PFSK-1 (cell line): ENCODE data around the gene CFAP65.

Source experiments
- FOXP2 ChIP-seq: optimal IDR thresholded peaks from 2 replicates; pipeline ENCODE3; 2011; ENCODE audit warnings: borderline replicate concordance, control low read depth, inconsistent platforms; ENCODE audit not compliant: insufficient read depth; ENCODE audit errors: extremely low read length, extremely low read depth
- POLR2AphosphoS5 ChIP-seq: IDR thresholded peaks from 2 replicates; pipeline ENCODE4 v1.6.1; 2012; ENCODE audit warnings: low read depth, mild to moderate bottlenecking, control low read depth, low read length, moderate library complexity
- SIN3A ChIP-seq: IDR thresholded peaks from 2 replicates; pipeline ENCODE4 v1.6.1; 2012; ENCODE audit warnings: mild to moderate bottlenecking, low read length, moderate library complexity, borderline replicate concordance; ENCODE audit not compliant: insufficient read depth
- TAF1 ChIP-seq: IDR thresholded peaks from 2 replicates; pipeline ENCODE4 v1.6.1; 2012; ENCODE audit warnings: low read length, control low read depth, borderline replicate concordance; ENCODE audit not compliant: insufficient read depth
- TF ChIP-seq, protein P1 (sequence below), 2 experiments: IDR thresholded peaks; 2 replicates each; pipeline versions ENCODE4 v1.6.1 to v1.8.0; 2011 to 2012; ENCODE audit warnings: low read depth in 2 of 2, low read length in 2 of 2, control low read depth in 1 of 2, inconsistent platforms in 1 of 2, mild to moderate bottlenecking in 1 of 2, moderate library complexity in 1 of 2; ENCODE audit not compliant: insufficient read depth in 1 of 2

CFAP65 gene

DNA sequence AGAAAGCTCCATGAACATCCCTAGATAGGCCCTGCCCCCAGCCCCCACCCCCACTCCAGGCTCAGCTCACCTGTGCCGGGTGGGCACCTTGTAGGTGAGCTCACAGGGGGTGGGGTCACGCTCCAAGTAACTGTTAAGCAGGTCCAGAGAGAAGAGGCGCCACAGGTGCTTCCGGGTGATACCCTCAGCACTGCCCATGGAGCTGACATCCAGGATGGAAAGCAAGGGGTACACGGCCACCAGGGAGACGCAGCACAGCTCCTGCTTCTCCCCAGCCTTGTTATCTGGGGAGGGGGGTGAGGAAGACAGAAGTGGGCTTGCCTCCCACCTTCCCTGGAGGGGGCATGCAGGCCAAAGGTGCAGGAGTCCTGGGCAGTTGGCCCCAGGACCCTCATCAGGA is 21.9 kb downstream of the CFAP65 start:
- TF ChIP-seq SIN3A = no peak

DNA sequence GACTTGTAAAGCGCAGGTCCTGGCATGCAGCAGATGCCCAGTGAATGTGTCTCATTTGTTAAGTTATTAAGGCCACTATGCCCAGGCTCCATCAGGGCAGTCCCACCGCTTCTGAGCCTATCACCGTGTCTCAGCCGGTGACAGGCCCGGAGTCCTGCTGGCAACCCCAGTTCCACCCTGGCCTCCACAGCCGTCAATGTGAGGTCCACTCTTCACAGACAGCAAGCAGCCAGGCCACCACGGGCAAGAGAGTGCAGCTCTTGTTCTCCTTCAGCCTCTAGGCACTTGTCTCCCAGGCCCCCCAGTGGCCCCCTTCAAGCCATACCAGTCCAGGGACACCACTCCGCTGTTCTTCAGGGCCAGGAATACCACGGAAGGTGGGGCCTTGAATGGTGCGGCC is 22.6 kb downstream of the CFAP65 start:
- TF ChIP-seq, protein P1, sequence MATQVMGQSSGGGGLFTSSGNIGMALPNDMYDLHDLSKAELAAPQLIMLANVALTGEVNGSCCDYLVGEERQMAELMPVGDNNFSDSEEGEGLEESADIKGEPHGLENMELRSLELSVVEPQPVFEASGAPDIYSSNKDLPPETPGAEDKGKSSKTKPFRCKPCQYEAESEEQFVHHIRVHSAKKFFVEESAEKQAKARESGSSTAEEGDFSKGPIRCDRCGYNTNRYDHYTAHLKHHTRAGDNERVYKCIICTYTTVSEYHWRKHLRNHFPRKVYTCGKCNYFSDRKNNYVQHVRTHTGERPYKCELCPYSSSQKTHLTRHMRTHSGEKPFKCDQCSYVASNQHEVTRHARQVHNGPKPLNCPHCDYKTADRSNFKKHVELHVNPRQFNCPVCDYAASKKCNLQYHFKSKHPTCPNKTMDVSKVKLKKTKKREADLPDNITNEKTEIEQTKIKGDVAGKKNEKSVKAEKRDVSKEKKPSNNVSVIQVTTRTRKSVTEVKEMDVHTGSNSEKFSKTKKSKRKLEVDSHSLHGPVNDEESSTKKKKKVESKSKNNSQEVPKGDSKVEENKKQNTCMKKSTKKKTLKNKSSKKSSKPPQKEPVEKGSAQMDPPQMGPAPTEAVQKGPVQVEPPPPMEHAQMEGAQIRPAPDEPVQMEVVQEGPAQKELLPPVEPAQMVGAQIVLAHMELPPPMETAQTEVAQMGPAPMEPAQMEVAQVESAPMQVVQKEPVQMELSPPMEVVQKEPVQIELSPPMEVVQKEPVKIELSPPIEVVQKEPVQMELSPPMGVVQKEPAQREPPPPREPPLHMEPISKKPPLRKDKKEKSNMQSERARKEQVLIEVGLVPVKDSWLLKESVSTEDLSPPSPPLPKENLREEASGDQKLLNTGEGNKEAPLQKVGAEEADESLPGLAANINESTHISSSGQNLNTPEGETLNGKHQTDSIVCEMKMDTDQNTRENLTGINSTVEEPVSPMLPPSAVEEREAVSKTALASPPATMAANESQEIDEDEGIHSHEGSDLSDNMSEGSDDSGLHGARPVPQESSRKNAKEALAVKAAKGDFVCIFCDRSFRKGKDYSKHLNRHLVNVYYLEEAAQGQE (IDR thresholded peaks at IDR 0.05; ENCODE audit: insufficient read depth in 1 of 2, low read depth in 2 of 2, low read length in 2 of 2) = no peak
- no peak for TF ChIP-seq FOXP2
- TF ChIP-seq SIN3A = no peak
- no peak for TF ChIP-seq TAF1
- no peak for TF ChIP-seq POLR2AphosphoS5

DNA sequence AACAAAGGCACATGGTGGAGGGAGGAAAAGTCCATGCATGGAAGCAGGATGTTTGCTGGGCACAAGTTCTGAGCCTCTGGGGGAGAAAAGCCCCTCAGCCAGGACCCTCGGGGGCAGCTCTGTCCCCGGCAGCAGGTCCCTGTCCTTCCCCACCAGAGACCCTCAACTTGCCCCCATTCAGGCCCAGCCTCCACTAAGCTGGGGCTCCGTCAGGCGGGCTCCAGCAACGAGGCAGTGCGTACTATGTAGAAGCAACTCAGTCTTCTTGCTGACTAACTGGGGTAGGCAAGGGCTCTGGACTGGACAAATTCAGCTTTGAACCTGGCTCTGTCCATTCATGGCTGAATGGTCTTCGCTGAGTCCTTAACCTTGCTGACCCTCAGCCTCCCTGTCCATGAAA is 23.0 kb downstream of the CFAP65 start:
- TF ChIP-seq POLR2AphosphoS5 (no peak), TAF1 (no peak), FOXP2 (no peak), SIN3A (no peak)
- TF ChIP-seq, protein P1 (IDR thresholded peaks at IDR 0.05; ENCODE audit: insufficient read depth in 1 of 2, low read depth in 2 of 2, low read length in 2 of 2) = no peak

DNA sequence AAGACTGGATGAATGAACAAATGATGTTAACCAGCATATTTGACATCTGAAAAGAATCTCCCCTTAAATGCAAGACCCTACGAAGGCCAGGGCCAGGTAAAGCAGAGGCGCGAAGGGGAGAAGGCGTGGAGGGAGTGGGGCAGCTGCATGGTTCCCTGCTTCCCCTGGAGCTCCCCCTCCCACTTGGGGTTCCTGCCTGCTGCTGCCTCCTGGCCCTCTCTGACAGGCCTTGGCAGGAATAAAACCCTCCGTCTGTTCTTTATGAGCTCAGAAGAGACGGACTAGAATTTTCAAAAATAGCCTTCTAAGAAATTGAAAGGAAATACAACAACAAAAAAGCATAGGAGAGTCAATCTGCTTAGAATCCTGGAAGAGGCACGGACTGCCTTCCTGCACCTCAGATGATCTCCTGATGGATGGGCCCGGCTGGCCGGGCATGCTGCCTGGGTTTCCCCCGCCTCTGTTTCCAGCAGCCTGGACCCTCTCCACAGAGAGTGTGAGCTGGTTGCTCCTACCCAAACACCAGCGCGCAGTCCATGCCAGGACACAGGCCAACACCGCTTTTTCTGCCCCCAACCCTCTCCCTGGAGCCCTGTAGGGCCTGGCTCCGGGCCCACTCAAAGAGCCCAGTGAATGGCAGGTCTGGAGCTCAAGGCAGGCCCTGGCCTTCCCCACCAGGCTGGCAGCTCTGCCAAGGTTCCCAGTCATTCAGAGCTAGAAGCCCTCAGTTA is 23.9 kb downstream of the CFAP65 start:
- TF ChIP-seq TAF1 = no peak
- TF ChIP-seq SIN3A = no peak
- TF ChIP-seq, protein P1 (IDR thresholded peaks at IDR 0.05; ENCODE audit: insufficient read depth in 1 of 2, low read depth in 2 of 2, low read length in 2 of 2) = no peak
- TF ChIP-seq POLR2AphosphoS5 = no peak
- no peak for TF ChIP-seq FOXP2

DNA sequence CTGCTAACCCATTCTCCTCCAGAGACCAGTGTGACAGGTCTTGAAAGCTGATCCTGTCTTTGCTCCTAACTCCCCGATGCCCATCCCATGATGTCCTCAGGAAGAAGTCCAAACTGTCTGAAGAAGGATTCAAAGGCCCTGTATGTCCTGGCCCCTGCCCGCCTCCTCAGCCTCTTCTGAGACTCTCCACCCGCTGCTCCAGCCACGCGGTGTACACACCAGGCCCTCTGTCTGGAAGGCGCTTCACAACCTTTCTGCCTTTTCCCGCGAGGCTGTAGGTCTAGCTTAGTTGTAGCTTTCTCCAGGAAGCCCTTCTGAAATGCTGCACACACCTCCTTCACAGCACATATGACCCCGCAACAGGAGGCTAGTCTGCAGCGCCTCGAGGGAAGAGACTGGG is 24.6 kb downstream of the CFAP65 start:
- TF ChIP-seq, protein P1 (IDR thresholded peaks at IDR 0.05; ENCODE audit: insufficient read depth in 1 of 2, low read depth in 2 of 2, low read length in 2 of 2) = no peak
- TF ChIP-seq SIN3A (no peak), FOXP2 (no peak), POLR2AphosphoS5 (no peak), TAF1 (no peak)

DNA sequence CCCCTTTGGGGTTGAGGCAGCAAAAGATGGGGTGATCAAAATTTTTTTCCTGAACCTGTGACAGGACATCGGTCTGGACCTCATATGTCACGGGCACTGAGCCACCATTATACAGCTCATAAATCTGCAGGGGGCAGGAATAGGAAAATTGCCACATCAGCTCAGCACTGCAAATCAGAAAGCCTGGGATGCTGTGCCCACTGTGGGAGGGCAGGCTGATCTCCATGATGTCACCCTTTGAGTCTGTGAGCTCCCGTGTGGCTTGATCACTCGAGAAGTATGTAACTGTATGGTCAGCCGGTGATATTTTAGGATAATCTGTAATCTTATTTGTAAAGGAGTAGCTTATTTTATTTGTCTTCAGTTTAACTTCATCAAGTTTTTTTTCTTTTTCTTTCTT is 30.4 kb downstream of the CFAP65 start:
- TF ChIP-seq, protein P1 (IDR thresholded peaks at IDR 0.05; ENCODE audit: insufficient read depth in 1 of 2, low read depth in 2 of 2, low read length in 2 of 2) = no peak
- TF ChIP-seq FOXP2 (no peak), SIN3A (no peak), POLR2AphosphoS5 (no peak), TAF1 (no peak)
